Stomach (tissue), 4 donors: ENCODE measurements around the gene TFF2.

Source experiments
- CTCF ChIP-seq, 7 experiments: fragments of 450-650 bp in 4 of 7; fragments of 200-600 bp in 3 of 7; sonication (generic) in 3 of 7; IDR thresholded peaks; one replicate each; pipeline ENCODE4 v1.5.1; 2016 to 2019; ENCODE audit warnings: antibody characterized with exemption in 7 of 7, control low read depth in 2 of 7, mild to moderate bottlenecking in 1 of 7
- EP300 ChIP-seq: sonication (generic); formaldehyde crosslinking; IDR thresholded peaks from one replicate; pipeline ENCODE4 v1.6.1; 2017; ENCODE audit warnings: antibody characterized with exemption
- POLR2A ChIP-seq, 4 donors: fragments of 450-650 bp; IDR thresholded peaks; one replicate each; pipeline ENCODE4 v1.6.1; 2016; ENCODE audit warnings: antibody characterized with exemption in 4 of 4, control low read depth in 2 of 4, mild to moderate bottlenecking in 1 of 4, moderate library complexity in 1 of 4
- POLR2AphosphoS5 ChIP-seq, 3 donors: sonication (generic); formaldehyde crosslinking; IDR thresholded peaks; one replicate each; pipeline ENCODE4 v1.6.1; 2016; ENCODE audit warnings: antibody characterized with exemption in 3 of 3

- TF ChIP-seq CTCF (IDR thresholded peaks at IDR 0.05) (no peak), POLR2AphosphoS5 (IDR thresholded peaks at IDR 0.05) (no peak), POLR2A (IDR thresholded peaks at IDR 0.05) (no peak), EP300 (no peak)
Measured at GRCh38 chr21:42346866-42347600, 3.8 kb downstream of the TFF2 start.
